ENCODE measurements around the gene PRLH. TPM values are rescaled to one million over a fixed set of nuclear protein-coding genes. Genes with fewer than 3 reads are reported as not detected.

The PRLH gene
- polyA plus RNA-seq, 1 experiment = not detected

DNA sequence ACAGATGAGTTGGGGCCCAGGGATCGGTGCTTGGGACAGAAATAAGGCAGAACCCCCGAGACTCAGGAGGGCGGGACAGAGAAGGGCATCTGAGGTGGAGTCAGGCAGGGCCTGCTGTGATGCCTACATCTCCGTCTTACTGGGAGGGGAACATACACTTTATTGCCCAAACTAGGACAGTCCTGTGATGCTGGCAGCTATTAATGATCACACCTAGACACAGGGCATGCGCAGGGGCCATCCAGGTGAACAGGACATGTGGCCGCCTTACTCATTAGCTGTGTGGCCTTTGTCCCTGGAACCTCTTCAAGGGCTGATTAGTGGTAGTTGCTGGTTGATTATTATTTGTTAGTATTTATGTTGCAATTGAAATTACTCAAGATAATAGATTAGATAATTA, 46.1 kb upstream of the PRLH start:
- no peaks in the 10 kb centered on the region for H3K27me3 ChIP-seq (ENCODE audit: control insufficient read depth, insufficient read depth, low read length)
- TF ChIP-seq, protein P1, sequence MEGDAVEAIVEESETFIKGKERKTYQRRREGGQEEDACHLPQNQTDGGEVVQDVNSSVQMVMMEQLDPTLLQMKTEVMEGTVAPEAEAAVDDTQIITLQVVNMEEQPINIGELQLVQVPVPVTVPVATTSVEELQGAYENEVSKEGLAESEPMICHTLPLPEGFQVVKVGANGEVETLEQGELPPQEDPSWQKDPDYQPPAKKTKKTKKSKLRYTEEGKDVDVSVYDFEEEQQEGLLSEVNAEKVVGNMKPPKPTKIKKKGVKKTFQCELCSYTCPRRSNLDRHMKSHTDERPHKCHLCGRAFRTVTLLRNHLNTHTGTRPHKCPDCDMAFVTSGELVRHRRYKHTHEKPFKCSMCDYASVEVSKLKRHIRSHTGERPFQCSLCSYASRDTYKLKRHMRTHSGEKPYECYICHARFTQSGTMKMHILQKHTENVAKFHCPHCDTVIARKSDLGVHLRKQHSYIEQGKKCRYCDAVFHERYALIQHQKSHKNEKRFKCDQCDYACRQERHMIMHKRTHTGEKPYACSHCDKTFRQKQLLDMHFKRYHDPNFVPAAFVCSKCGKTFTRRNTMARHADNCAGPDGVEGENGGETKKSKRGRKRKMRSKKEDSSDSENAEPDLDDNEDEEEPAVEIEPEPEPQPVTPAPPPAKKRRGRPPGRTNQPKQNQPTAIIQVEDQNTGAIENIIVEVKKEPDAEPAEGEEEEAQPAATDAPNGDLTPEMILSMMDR (IDR thresholded peaks at IDR 0.05; ENCODE audit: insufficient read depth, low read depth, low read length) = no peak
- no peak for DNase-seq (ENCODE audit: low read depth)
- H3K4me3 ChIP-seq (ENCODE audit: low read depth, low read length) = no peak overlapping the region
- H3K36me3 ChIP-seq (ENCODE audit: control insufficient read depth, insufficient read depth, low read length) = peaks cover 7% of the 10 kb centered on the region
- ChIA-PET CTCF (interaction anchor here (1.8 to 3.5 kb wide), 2 partner anchors 8 to 52 kb away, joined by 7 to 15 read pairs; no protein-coding TSS in a partner anchor), POLR2A (no interaction called here)

GRCh38 chr2:237524631-237525030, 41.7 kb upstream of the PRLH start:
- ChIA-PET CTCF (interaction anchor here (5.1 kb wide), 1 partner anchor 12 kb away, joined by 23 read pairs; no protein-coding TSS in a partner anchor), POLR2A (no interaction called here)
- Histone ChIP-seq H3K4me3 (ENCODE audit: low read depth, low read length) (no peak overlapping the region), H3K36me3 (ENCODE audit: control insufficient read depth, insufficient read depth, low read length) (peaks cover 12% of the 10 kb centered on the region), H3K27me3 (ENCODE audit: control insufficient read depth, insufficient read depth, low read length) (no peaks in the 10 kb centered on the region)
- TF ChIP-seq, protein P1 (IDR thresholded peaks at IDR 0.05; ENCODE audit: insufficient read depth, low read depth, low read length) = no peak
- no peak for DNase-seq (ENCODE audit: low read depth)

- TF ChIP-seq, protein P1 (IDR thresholded peaks at IDR 0.05; ENCODE audit: insufficient read depth, low read depth, low read length) = no peak
- POLR2A ChIA-PET = no interaction called here
- Histone ChIP-seq H3K36me3 (ENCODE audit: control insufficient read depth, insufficient read depth, low read length) (peaks cover 12% of the 10 kb centered on the region), H3K4me3 (ENCODE audit: low read depth, low read length) (no peak overlapping the region), H3K27me3 (ENCODE audit: control insufficient read depth, insufficient read depth, low read length) (no peaks in the 10 kb centered on the region)
- CTCF ChIA-PET = interaction anchor here (1.2 to 5.1 kb wide), 2 partner anchors 13 to 46 kb away, joined by 5 to 23 read pairs; no protein-coding TSS in a partner anchor
- no peak for DNase-seq (ENCODE audit: low read depth)
Observed at GRCh38 chr2:237525559-237526157, 40.7 kb upstream of the PRLH start.

GRCh38 chr2:237527233-237527632, 39.1 kb upstream of the PRLH start:
- ChIA-PET CTCF (interaction anchor here (5.1 kb wide), 1 partner anchor 15 kb away, joined by 23 read pairs; no protein-coding TSS in a partner anchor), POLR2A (no interaction called here)
- TF ChIP-seq, protein P1 (IDR thresholded peaks at IDR 0.05; ENCODE audit: insufficient read depth, low read depth, low read length) = no peak
- Histone ChIP-seq H3K4me3 (ENCODE audit: low read depth, low read length) (no peak overlapping the region), H3K27me3 (ENCODE audit: control insufficient read depth, insufficient read depth, low read length) (no peaks in the 10 kb centered on the region), H3K36me3 (ENCODE audit: control insufficient read depth, insufficient read depth, low read length) (peaks cover 14% of the 10 kb centered on the region)
- no peak for DNase-seq (ENCODE audit: low read depth)

DNA sequence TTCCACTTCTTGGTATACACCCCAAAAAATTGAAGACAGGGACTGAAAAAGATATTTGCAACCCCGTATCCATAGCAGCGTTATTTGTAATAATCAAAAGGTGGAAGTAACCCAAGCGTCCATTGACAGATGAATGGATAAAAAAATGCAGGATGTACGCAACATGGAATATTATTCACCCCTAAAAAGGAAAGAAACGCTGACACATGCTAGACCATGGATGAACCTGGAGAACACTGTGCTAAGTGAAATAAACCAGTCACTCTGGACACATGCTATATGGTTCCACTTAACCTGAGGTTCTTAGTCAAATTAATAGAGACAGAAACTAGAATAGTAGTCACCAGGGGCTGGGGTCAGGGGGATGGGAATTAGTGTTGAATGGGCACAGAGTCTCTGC, 38.6 kb upstream of the PRLH start:
- Histone ChIP-seq H3K27me3 (ENCODE audit: control insufficient read depth, insufficient read depth, low read length) (no peaks in the 10 kb centered on the region), H3K36me3 (ENCODE audit: control insufficient read depth, insufficient read depth, low read length) (peaks cover 14% of the 10 kb centered on the region), H3K4me3 (ENCODE audit: low read depth, low read length) (no peak overlapping the region)
- DNase-seq (ENCODE audit: low read depth) = no peak
- CTCF ChIA-PET = no interaction called here
- POLR2A ChIA-PET = no interaction called here
- TF ChIP-seq, protein P1 (IDR thresholded peaks at IDR 0.05; ENCODE audit: insufficient read depth, low read depth, low read length) = no peak

All from BJ (cell line).